GM18526 (cell line): ENCODE data around the gene PTEN.

Source experiments
- POLR2A ChIP-seq: IDR thresholded peaks from 3 replicates; pipeline ENCODE4 v1.6.1; 2011; ENCODE audit not compliant: insufficient read length; ENCODE audit errors: extremely low read depth

The PTEN gene

DNA sequence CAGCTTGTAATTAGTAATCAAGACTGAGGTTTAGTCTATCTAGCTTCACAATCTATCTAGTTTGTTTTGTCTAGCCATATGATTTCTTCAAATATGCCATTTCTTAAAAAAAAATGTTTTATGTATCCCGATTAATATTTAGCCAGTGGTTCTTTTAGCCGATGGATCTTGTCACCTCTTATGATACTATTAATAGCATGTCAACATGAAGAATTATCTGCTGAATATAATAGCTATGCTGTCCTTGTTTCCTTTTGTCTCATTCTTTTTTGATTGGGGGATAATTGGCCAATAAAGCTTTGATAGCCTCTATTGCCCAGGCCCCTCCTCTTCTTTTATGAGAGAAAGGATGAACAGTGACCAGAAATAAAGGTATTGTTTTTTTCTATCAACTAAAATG, 32.8 kb downstream of the PTEN start:
- no peak for TF ChIP-seq POLR2A

DNA sequence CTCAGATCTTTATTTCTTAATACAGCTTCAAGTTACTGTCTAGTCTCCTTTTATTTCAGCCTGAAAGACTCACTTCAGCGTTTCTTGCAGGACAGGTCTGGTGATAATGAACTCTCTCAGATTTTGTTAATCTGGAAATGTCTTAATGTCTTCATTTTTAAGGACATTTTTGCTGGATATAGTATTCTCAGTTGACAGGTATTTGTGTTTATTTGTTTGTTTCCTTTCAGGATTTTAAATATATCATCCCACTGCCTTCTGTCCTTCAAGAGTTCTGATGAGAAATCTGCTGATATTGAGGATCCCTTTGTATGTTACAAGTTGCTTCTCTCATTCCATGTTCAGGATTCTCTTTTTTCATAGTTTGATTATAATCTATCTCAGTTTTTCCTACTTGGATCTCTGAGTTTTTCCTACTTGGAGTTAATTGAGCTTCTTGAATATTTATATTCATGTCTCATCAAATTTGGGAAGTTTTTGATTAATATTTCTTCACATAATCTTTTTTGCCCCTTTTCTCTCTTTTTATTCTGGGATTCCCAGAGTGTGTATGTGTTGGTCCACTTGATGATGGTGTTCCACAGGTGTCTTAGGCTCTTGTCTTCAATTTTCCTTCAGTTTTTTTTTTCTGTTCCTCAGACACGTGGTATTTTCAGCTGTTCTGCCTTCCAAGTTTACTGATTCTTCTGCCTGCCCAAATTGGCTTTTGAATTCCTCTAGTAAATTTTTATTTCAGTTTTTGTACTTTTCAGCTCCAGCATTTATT, 49.9 kb downstream of the PTEN start:
- no peak for TF ChIP-seq POLR2A

DNA sequence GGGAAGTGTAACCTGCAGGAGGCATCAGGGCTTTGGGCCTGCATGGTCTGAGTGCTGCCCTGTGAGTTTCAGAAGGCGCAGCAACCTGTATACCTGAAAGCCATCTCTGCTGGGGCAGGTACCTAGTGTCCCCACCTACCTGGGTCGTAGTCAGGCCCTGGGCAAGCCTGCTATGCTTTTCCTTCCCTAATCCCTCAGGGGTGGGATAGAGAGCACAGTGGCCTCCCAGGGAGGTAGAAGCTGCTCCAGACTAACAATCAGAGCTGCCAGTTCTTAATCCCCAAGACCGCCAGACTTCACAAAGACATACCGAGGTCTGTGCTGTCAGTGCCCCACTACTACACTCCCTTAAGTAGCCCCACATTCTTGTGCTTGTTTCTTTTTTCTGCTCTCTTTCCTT, 52.0 kb downstream of the PTEN start:
- TF ChIP-seq POLR2A: no peak

DNA sequence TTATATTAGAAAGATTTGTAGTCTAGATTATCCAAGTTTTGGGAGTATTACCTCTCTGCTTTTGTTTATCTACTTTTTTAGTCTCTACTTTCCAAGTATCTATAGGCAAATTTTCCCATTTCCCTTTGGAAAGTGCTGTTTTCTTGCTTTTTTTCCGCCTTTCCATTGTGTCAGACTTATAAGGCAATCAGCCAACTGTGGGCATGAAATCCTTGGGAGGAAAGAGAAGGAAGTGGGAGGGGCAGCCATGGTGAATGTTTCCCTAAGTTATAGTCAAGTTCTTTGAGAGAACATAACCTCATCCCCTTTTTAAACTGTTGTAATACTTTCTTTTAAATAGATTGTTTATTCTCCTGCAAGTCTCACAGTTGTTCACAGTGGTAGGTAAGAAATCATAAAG, 52.6 kb downstream of the PTEN start:
- TF ChIP-seq POLR2A: no peak

DNA sequence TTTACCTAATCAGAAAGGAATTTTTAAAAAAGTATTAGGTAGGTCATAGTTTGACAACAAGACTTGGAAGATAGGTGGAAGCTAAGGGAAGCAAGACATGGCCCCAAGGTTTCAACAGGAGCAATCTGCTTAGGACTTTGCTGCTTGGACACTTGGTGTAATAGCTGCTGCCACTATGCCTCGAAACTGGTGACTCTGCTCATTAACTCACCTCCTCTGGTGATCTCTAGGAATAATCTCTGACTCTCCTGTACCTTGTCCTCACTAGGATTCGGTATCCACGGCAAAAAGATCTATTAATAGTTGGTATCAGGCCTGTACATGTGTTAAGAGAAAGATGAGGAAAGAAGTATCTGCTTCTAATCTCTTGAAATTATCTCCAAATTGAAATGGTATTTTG, 53.1 kb downstream of the PTEN start:
- no peak for TF ChIP-seq POLR2A

DNA sequence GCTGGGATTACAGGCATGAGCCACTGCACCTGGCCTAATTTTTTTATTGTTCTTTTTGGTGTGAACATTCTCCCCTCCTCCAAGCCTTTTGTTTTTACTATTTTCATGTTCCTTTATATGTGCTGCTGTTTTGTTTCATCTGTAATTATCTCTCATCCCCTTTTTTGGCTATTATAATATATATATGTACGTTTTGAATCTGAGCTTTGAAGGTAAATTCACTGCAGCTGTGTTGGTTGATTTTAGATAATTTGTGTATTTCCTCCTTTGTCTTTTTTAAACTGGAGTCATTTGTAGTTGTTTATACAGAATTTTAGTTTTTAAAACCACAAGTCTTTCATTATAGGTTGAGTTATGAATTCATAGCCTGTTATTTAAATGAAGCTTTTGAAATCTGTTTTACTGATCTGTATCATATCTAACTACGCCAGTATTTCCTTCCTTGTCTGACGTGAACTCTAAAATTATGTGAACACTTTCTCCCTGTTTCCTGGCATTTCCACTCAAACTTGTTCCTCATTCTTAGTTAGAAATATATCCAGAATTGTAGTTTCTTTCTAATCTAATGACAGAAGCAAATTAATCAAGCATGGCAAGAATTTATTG, 54.9 kb downstream of the PTEN start:
- TF ChIP-seq POLR2A: no peak

DNA sequence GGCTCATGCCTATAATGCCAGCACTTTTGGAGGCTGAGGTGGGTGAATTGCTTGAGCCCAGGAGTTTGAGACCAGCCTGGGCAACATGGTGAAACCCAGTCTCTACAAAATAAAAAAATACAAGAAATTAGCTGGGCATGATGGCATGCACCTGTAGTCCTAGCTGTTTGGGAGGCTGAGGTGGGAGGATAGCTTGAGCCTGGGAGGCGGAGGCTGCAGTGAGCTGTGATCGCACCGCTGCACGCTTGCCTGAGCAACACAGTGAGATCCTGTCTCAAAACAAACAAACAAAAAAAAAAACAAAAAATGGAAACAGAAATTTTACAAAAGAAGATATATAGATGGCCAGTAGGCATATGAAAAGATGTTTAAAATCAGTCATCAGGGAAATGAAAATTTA, 57.1 kb downstream of the PTEN start:
- TF ChIP-seq POLR2A: no peak

DNA sequence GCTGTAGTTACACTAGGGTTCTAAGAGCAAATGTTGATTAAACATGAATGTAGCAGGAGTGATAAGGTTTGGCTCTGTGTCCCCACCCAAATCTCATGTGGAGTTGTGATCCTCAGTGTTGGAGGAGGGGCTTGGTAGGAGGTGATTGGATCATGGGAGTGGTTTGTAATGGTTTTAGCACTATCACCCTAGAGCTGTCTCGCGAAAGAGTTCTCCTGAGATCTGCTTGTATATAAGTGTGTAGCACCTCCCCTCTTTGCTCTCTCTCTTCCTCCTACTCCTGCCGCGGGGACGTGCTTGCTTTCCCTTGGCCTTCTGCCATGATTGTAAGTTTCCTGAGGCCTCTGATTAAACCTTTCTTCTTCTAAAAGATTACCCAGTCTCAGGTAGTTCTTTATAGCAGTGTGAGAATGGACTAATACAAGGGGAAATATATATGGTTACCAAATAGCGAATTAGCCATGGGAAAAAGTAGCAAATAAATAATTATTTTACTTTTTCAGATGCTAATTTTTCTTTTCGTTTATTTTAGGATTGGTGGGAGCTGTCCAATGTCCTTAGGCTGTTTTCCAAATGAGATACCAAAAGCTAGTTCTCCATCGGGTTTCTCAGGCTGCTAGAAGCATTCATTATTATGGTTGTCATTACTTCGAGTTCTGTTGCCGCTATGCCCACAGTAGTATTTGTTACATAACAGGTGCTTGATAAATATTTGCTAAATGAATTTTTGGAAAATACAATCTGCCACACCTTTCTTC, 58.7 kb downstream of the PTEN start:
- no peak for TF ChIP-seq POLR2A

DNA sequence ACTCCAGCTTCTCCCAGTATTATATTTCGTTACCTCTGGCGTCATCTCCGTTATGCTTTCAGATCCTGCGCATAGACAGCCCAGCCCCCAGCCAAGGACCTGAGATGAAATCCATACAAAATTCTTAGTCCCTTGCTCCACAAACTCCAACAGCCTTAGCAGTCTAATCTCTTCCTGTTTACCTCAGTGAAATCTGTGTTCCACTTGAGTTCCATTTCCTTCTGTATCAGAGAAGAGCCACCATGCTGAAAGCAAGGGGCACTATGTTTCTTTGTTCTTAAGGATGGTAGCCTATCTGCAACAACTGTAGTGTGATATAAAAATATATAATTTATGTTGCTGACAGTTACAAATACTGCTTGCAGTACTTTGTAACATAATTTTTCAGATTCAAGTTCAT, 59.8 kb downstream of the PTEN start:
- TF ChIP-seq POLR2A: no peak

DNA sequence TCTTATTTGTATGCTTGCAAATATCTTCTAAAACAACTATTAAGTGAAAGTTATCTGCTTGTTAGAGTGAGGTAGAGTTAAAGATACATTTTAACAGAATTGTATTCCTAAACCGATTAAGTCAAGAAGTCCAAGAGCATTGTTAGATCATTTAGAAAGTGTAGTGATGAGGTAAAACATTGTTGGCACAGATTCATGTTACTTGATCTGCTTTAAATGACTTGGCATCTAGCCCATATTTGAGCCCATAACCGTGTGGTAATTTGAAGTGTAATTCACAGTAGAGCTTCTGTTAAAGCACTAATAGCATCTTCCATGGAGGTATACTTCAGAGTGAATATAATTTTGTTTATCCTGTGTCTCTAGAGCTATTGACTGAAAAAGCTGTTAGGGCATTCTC, 62.1 kb downstream of the PTEN start:
- TF ChIP-seq POLR2A: no peak

DNA sequence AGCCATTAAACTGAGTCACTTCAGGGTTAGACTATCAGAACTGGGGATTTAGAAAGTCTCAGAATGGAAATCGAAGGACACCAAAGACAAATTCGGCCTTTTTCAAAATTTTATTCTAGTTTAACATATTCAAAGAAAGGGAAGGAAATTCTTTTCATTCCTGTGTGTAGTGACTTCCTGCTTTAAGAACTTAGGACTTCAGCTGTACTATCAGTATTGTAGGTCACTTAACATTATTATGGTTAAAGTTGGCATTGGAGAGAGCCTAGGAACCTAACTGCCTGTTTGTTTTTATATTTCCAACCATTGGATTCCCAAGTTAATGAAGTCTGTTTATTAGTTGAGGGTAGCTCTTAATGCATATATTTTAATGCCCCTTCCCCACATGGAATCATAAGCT, 63.7 kb downstream of the PTEN start:
- no peak for TF ChIP-seq POLR2A

DNA sequence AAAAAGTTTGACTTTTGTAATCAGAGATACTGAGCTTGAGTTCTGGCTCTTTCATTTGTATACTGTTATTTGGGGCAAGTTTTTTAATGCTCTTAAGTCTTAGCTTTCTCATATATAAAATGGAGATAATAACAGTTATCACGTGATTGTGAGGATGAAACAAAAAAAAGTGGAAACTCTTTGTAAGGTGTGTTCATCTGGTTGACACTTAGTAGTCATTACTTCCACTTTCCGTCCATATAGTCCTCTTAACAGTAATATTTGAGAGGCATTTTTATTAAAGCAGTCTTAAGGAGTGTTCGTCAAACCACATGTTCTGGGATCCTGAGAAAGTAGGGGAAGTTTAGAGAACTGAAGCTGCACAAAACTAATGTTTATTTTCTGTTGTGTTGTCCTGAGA, 65.6 kb downstream of the PTEN start:
- TF ChIP-seq POLR2A: no peak

DNA sequence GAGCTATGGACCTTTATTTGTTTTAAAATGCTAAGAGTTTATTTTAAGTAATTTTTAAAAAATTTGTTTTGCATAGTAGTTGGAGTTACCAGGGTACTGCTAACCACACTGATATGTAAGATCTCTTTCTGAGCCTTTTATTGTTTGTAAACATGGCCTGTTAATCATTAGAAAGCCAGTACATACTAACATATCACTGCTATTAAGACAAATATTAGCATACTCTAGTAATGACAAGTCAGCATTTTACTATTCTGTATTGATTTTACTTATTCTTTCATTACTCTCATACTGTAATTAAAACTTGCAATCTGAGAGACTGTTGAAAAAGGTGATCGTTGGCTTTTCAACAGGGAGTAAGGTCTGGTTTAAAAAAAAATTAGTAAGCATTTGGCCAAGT, 66.7 kb downstream of the PTEN start:
- no peak for TF ChIP-seq POLR2A

DNA sequence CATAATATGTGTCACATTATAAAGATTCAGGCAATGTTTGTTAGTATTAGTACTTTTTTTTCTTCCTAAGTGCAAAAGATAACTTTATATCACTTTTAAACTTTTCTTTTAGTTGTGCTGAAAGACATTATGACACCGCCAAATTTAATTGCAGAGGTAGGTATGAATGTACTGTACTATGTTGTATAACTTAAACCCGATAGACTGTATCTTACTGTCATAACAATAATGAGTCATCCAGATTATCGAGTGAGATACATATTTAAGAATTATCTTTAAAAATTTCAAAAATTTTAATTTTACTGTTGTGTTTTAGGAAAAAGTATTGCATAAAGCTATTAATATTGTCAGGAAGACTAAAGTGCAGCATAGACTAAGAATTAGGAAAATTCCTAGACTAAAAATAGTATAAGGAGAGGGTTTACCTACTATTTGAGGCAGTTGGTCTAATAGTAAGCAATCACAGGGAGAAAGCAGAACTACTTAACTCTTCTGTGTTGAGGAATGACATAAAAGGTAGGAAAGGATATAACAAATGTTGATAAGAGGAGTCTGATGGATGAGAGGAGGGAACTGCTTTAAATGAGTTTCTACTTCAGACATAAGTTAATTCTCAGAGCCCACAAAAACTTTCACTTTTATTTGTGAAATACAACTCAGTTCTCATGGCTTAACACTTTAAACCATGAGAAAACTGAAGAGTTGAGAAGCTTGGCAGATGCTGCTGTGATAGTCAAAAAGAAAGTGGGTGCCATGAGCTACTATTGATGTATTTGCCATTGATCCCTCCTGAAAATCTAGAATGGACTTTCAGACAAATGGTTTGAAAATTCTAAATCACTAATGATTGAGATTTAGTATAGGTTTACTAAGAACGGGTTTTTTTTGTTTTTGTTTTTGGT, 67.8 kb downstream of the PTEN start:
- TF ChIP-seq POLR2A: no peak

DNA sequence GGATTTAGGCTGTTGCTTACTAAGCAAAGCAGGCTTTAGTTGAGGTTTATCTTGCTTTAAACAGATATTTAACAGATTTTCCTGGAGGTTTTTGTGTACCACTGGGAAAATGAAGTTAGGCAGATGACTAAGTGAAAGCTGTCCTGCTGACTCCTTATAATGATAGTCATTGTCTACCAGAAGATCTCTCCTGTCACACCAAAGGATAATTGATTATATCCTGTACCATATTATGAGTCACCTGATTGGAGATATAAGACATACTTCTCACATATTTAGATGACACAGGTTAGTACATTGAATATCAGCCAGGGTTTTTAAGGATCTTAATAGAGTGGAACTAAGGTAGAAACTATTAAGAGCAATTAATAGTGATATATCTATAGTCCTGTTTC, 68.4 kb downstream of the PTEN start:
- no peak for TF ChIP-seq POLR2A
